Fibroblast of villous mesenchyme (primary cell): ENCODE results near the gene RRP12. TPM values are rescaled to one million over a fixed set of nuclear protein-coding genes. Genes with fewer than 3 reads are reported as not detected.
A peak's percentile ranks its signal among the peaks of the same experiment; 100 is the strongest.

Source experiments
- DNase-seq: peaks from one replicate; pipeline ENCODE4 v3.0.0-alpha.2; 2010; ENCODE audit warnings: low read depth
- H3K4me3 ChIP-seq: 2 replicates; pipeline ENCODE4 v1.5.1; 2011; ENCODE audit warnings: low read depth, mild to moderate bottlenecking, low read length
- total RNA-seq: library from RNA; depleted of rRNA; stranded (reverse); fragments of >200 nt; gene quantifications from 2 replicates; pipeline ENCODE4 v1.2.3, GENCODE V29; 2012
- TF ChIP-seq, protein P1 (sequence below): IDR thresholded peaks from 2 replicates; pipeline ENCODE4 v1.5.1; 2012; ENCODE audit warnings: low read depth, mild to moderate bottlenecking, low read length; ENCODE audit not compliant: insufficient read depth

Gene RRP12
- total RNA-seq, 1 donor = 25.5 TPM

DNA sequence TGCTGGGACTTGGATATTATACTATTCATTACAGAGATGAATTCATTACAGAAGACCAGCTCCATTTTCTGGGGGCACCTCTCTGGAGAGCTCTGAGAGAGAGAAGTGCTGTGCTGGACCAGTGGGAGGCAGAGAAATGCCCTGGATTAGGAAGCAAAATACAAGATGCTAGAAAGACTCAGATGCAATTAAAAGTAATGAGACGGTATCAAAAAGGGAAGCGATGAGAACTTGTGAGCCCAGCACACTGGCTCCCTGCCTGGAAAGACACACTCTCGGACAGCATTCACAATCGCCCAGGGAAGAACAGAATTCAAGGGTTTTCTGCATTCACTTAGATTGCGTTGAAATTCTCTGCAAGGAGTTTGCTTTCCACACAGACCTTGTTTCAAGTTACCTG lies 63.1 kb downstream of the RRP12 start:
- no peak overlapping the region for H3K4me3 ChIP-seq
- TF ChIP-seq, protein P1, sequence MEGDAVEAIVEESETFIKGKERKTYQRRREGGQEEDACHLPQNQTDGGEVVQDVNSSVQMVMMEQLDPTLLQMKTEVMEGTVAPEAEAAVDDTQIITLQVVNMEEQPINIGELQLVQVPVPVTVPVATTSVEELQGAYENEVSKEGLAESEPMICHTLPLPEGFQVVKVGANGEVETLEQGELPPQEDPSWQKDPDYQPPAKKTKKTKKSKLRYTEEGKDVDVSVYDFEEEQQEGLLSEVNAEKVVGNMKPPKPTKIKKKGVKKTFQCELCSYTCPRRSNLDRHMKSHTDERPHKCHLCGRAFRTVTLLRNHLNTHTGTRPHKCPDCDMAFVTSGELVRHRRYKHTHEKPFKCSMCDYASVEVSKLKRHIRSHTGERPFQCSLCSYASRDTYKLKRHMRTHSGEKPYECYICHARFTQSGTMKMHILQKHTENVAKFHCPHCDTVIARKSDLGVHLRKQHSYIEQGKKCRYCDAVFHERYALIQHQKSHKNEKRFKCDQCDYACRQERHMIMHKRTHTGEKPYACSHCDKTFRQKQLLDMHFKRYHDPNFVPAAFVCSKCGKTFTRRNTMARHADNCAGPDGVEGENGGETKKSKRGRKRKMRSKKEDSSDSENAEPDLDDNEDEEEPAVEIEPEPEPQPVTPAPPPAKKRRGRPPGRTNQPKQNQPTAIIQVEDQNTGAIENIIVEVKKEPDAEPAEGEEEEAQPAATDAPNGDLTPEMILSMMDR = no peak
- DNase-seq = no peak

DNA sequence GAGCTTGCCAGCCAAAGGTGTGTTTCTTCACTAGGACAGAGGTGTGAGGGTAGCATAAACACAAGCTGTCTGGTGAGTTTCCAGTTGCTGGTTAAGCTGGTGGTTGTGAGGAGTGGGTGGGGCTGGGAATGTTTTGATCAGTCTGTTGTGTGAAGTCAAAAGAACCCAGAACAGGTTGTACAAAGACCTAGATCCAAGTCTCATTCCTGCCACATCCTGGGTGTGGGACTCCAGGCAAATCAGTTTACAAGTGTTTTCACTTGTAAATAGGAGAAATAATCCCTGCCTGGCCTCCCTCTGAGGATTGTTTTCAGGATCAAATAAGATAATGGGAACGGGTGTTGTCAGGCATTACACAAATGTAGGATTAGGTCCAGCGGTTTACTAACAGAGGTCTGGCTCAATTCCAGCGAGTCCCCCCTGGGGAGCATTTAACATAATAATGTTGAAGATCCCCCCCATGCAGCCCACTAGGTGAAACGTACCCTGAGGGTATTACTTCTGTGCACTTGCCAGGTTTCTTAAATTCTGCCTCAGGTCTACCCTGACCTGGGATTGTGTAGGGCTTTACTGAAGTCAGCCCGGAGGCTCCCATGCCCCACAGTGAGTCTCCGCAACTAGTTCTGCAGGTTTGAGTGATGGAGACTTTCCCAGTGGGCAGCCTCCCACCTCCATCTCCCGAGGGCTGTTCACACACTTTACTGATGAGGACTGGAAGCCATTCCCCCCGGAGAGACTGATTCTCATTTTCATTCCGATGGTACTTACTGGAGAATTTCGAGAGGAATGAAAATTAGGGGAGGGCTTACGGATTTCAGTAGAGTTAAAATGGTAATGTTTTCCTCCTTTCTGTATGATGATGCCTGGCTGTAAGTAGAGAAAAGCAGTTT lies 64.0 kb downstream of the RRP12 start:
- no peak overlapping the region for H3K4me3 ChIP-seq
- DNase-seq = no peak
- TF ChIP-seq, protein P1 = no peak

DNA sequence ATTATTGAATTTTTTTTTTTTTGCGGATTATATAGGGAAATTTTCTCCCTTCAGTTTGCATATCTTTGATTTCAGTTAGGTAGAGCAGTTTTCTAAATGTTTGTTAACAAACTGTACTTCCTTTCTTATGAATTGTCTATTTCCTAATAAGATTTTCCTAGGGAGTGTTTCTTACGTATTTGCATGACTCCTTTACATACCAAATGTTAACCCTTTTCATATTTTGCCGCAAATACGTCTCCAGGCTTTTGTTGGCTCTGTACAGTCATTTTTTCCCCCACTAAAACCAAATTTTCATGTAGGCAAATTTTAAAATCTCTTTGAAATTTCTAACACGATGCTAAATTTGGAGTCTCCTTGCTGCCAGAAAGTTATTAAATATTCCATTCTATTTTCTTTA lies 64.7 kb downstream of the RRP12 start:
- TF ChIP-seq, protein P1 = no peak
- H3K4me3 ChIP-seq = no peak overlapping the region
- no peak for DNase-seq

GRCh38 chr10:97336006-97336405 lies 65.1 kb downstream of the RRP12 start:
- DNase-seq = no peak
- H3K4me3 ChIP-seq = no peak overlapping the region
- TF ChIP-seq, protein P1 = no peak

GRCh38 chr10:97335188-97335619 lies 65.9 kb downstream of the RRP12 start:
- no peak for DNase-seq
- peak overlapping the region; percentile 78 for H3K4me3 ChIP-seq
- TF ChIP-seq, protein P1 = no peak

GRCh38 chr10:97334370-97335175 lies 66.6 kb downstream of the RRP12 start, which contains the start of gene FRAT2:
Gene FRAT2 (minus strand): TSS chr10:97334729. CDS start chr10:97334572, 157 bp downstream.
- peak within 1 kb of the TSS; percentile 78 for H3K4me3 ChIP-seq
- DNase-seq = peak; percentile 94
- TF ChIP-seq, protein P1 = no peak
